NB4 (cell line): ENCODE results near the gene USB1.

Experiments used
- DNase-seq: peaks from one replicate; pipeline ENCODE4 v3.0.0; 2010; ENCODE audit warnings: low read depth
- H3K4me3 ChIP-seq: one replicate; pipeline ENCODE4 v1.5.1; 2011; ENCODE audit warnings: mild to moderate bottlenecking, low read depth, low read length, moderate library complexity
- MYC ChIP-seq: IDR thresholded peaks from 2 replicates; pipeline ENCODE4 v1.6.1; 2011; ENCODE audit warnings: low read depth, low read length
- POLR2A ChIP-seq: IDR thresholded peaks from 2 replicates; pipeline ENCODE4 v1.6.1; 2011; ENCODE audit warnings: mild to moderate bottlenecking; ENCODE audit not compliant: insufficient read length; ENCODE audit errors: extremely low read depth
- TF ChIP-seq, protein P1 (sequence below): IDR thresholded peaks from one replicate; pipeline ENCODE4 v1.5.1; 2012; ENCODE audit warnings: low read depth, low read length
- TF ChIP-seq, protein P2 (sequence below): IDR thresholded peaks from 2 replicates; pipeline ENCODE4 v1.6.1; 2011; ENCODE audit warnings: low read depth, low read length

USB1 gene

DNA sequence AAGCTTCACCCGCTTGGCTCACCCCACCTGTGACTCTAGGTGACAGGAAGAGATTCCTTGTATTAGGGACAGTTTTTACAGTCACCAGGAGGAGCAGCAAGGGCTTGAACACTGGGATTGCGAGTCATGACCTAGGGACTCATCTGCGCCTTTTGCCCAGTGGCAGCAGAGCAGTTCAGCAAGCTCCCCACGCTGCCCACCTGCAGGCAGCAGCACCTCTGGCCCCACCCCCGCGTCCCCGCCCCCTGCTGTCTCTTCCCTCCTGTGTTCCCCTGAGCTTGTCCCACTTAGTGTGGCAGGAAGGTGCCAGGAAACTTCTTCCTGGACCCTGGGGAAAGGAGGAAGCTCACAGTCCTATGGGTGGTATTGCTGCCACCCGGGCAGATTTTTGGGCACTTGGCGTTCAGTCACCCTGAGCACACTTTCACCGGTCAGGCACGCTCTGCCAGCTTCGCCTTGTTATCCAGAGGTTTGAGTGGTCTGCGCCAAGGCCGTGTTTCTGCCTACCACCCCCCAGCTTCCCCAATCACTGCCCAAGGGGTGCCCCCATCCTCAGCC is 33.0 kb downstream of the USB1 start:
- H3K4me3 ChIP-seq = no peak overlapping the region
- TF ChIP-seq, protein P1, sequence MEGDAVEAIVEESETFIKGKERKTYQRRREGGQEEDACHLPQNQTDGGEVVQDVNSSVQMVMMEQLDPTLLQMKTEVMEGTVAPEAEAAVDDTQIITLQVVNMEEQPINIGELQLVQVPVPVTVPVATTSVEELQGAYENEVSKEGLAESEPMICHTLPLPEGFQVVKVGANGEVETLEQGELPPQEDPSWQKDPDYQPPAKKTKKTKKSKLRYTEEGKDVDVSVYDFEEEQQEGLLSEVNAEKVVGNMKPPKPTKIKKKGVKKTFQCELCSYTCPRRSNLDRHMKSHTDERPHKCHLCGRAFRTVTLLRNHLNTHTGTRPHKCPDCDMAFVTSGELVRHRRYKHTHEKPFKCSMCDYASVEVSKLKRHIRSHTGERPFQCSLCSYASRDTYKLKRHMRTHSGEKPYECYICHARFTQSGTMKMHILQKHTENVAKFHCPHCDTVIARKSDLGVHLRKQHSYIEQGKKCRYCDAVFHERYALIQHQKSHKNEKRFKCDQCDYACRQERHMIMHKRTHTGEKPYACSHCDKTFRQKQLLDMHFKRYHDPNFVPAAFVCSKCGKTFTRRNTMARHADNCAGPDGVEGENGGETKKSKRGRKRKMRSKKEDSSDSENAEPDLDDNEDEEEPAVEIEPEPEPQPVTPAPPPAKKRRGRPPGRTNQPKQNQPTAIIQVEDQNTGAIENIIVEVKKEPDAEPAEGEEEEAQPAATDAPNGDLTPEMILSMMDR = no peak
- TF ChIP-seq POLR2A (no peak), MYC (no peak)
- TF ChIP-seq, protein P2, sequence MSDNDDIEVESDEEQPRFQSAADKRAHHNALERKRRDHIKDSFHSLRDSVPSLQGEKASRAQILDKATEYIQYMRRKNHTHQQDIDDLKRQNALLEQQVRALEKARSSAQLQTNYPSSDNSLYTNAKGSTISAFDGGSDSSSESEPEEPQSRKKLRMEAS = no peak
- DNase-seq = no peak

DNA sequence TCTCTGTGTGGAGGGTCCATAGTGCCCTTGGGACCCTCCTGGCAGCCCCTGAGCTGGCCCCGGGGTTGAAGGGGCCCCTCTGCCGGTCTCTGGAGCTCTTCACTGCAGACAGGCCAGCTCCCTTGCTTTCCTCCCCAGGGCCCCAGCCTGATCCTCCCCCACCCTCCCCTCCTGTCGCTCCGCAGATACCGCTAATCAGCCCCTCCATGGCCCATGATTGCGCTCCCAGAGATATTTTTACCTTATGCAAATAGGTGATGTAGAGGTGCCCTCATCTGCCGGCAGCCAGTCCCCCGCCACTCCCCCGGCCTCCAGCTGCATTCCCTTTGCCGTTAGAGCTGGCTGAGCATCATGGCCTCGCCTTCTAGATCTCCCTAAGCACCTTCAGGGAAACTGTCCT is 33.6 kb downstream of the USB1 start:
- H3K4me3 ChIP-seq = no peak overlapping the region
- no peak for TF ChIP-seq POLR2A
- TF ChIP-seq, protein P2 = no peak
- TF ChIP-seq MYC = no peak
- DNase-seq = no peak

DNA sequence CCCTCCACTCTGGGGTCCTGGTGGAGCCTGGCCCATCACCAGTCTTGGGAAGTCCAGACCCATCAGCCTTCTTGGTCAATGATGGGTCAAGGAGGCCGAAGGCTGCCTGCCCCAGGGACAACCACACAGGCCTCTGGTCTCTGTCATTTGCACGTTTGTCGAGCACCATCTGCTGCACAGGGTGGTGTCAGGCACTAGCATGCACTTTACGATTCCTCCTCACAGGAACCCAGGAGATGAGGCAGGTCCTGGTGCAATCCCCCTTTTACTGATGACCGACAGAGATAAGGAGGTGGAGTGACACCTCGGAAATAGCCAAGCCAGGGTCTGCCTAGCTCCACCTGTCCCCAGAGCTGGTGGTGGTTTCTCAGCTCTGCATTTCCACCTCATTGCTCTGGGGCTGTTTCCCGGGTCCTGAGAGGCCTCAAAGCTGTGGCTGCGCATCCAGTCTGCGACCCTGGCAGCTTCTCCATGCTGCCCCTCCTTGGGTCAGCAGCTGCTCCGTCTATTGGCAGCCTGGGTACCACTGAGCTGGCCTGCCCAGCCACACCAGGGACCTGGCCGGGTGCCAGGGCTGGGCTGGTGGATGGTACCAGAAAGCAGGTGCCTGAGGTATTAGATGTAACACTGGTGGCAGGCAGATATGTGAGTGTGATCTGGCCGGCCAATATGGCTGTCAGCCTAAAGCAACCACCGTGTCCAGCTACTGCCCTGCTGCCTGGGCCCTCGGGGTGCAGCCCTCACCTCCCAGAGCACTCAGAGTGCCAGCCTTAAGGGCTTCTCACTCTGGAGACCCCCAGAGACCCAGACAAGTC is 34.4 kb downstream of the USB1 start:
- TF ChIP-seq, protein P2 = no peak
- TF ChIP-seq, protein P1 = no peak
- no peak for TF ChIP-seq MYC
- TF ChIP-seq POLR2A = no peak
- DNase-seq = no peak
- H3K4me3 ChIP-seq = no peak overlapping the region

DNA sequence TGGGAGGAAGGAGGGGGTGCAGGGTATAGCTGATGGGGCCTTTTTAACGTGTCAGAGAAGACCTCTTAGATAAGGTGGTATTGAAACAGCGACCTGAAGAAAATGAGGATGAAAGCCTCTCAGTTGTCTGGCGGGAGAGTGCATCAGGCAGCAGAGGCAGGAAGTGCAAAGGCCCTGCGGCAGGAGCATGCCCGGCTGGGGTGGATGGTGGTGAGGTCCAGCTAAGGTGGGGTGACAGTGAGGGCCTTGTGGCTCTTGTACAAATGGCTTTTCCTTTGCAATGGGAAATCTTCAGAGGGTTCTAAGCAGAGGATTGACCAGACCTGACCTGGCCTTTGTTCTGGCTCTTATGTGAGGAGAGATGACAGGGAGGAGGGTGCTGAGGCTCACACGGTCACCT is 35.7 kb downstream of the USB1 start:
- H3K4me3 ChIP-seq = no peak overlapping the region
- TF ChIP-seq MYC (no peak), POLR2A (no peak)
- TF ChIP-seq, protein P2 = no peak
- TF ChIP-seq, protein P1 = no peak
- no peak for DNase-seq

DNA sequence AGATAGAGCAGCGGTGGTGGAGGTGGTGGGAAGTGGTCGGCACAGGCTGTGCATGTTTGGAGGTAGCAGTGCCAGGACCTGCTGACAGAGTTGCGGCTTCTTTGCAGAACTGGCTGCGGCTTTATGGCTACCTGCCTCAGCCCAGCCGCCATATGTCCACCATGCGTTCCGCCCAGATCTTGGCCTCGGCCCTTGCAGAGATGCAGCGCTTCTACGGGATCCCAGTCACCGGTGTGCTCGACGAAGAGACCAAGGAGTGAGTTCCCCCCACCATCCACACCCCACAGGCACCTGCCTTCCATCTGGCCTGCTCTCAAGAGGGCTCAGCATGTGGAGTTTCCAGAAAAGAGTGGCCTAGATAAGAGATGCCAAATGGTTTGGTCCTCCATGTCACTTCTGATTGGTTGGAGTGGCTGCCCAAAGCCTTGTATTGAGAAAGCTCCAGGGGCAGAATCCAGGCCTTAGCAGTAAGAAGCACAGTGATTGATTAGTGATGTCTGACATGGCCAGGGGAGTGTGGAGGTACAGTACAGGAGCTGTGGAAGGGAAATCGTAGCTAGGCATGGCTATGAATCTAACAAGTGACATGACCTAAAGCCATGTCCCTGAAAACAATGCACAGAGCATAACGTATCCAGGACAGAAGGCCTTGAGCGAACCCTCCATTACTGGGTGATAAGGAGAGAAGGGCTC is 36.3 kb downstream of the USB1 start:
- H3K4me3 ChIP-seq = no peak overlapping the region
- DNase-seq = no peak
- TF ChIP-seq, protein P2 = no peak

DNA sequence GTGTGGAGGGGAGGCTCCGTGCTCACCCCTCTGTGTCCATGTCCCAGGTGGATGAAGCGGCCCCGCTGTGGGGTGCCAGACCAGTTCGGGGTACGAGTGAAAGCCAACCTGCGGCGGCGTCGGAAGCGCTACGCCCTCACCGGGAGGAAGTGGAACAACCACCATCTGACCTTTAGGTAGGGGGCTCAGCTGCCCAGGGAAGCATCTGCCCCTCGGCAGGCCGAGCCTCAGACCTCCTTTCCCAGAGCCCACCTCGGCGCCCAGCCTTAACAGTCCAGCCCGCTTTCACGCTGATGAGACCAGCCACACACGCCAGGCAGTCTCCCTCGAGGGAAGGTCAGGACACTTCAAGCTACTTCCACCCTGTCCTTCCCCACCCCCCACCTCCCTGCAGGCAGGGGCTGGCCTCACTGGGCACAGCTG is 37.0 kb downstream of the USB1 start:
- DNase-seq = no peak
- TF ChIP-seq, protein P1 = no peak
- TF ChIP-seq POLR2A (no peak), MYC (no peak)
- TF ChIP-seq, protein P2 = no peak
- no peak overlapping the region for H3K4me3 ChIP-seq
